ENCODE measurements around the gene SLC38A6. TPM values are rescaled to one million over a fixed set of nuclear protein-coding genes. Genes with fewer than 3 reads are reported as not detected.

SLC38A6 gene
- total and polyA plus RNA-seq, 10 of the 15 experiments (the other 5 are each of a cell fraction or from before 2014, with no cell fraction given), result 2.0 to 7.0 (median 3.7) TPM

DNA sequence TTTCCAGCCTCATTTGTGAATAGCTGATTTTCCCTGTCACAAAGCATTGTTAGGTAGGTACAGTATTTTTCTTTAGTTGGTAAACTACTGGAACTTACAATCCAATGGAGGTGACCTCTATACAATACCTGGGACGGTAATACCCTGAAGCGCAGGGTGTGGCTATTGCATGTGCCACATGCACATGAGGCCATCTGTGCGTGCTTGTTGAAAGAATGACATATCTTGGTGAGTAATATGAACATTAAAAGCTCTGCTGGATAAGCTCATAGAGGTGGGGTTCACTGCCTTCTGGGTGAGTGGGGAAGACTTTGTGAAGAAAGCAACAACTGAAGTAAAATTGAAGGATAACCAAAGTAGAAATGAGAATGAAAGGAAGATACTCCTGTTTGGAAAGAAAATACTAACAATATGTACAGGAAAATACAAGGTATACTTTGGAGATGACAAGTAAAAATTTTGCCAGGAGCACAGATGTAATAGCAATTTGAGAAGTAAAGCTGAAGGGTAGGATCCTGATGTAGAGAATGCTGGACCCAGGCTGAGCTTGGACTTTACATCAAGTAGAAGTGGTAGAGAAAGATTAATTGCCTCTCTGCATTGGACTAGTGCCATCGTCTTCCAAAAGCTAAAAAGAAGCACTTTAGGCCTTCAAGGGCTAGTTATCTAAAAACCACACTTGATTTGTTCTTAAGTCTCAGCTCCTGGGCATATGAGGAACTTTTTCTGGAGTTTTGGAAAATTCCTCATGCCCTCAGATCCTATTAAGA is 97.1 kb downstream of the SLC38A6 start:
- ChIA-PET RAD21 (ENCODE audit: unreplicated experiment) (interaction anchor here (0.6 to 0.7 kb wide), 2 partner anchors 10 to 97 kb away, joined by 3 to 4 read pairs; no protein-coding TSS in a partner anchor), POLR2A (no interaction called here), CTCF (interaction anchor here (1.2 kb wide), 1 partner anchor 9 kb away, joined by 3 read pairs; no protein-coding TSS in a partner anchor), SMC1A (ENCODE audit: uncharacterized antibody, unreplicated experiment) (interaction anchor here (0.7 to 1.2 kb wide), 2 partner anchors 12 to 43 kb away, joined by 3 to 5 read pairs; no protein-coding TSS in a partner anchor)
- in situ Hi-C loops (cut with MboI) (no loop called here), intact Hi-C loops (cut with micrococcal nuclease; ENCODE audit: unreplicated experiment) (no loop called here)
- Histone ChIP-seq H3K36me3 (ENCODE audit: control insufficient read depth in 2 of 2, insufficient read depth in 2 of 2, low read length in 1 of 2) (no peaks in the 10 kb centered on the region), H2AFZ (ENCODE audit: control insufficient read depth, low read depth, low read length) (no peak overlapping the region), H3K4me1 (ENCODE audit: control insufficient read depth, insufficient read depth, low read length) (peaks cover 14% of the 10 kb centered on the region), H3K9me3 (replicated peaks; ENCODE audit: control insufficient read depth, insufficient read depth, low read length) (no peaks in the 10 kb centered on the region), H3K27me3 (replicated peaks in 1 of 2; ENCODE audit: control insufficient read depth in 2 of 2, insufficient read depth in 2 of 2, low read length in 1 of 2) (no peaks in the 10 kb centered on the region), H3K4me2 (ENCODE audit: control insufficient read depth, insufficient read depth) (no peak overlapping the region), H3K27ac (ENCODE audit: control insufficient read depth, insufficient read depth) (no peak overlapping the region), H3K79me2 (ENCODE audit: control insufficient read depth, insufficient read depth, low read length) (no peaks in the 10 kb centered on the region), H3K9ac (ENCODE audit: control insufficient read depth, insufficient read depth, low read length) (no peak overlapping the region), H4K20me1 (ENCODE audit: control insufficient read depth, insufficient read depth) (no peaks in the 10 kb centered on the region), H3K4me3 (no peak overlapping the region)
- no peak for ATAC-seq
- TF ChIP-seq KAT2A (conservative IDR thresholded peaks at IDR 0.05; ENCODE audit: control insufficient read depth, low read depth, low read length), result no peak
- TF ChIP-seq BMI1 (IDR thresholded peaks at IDR 0.05; ENCODE audit: borderline replicate concordance), result no peak
- TF ChIP-seq, protein P1, sequence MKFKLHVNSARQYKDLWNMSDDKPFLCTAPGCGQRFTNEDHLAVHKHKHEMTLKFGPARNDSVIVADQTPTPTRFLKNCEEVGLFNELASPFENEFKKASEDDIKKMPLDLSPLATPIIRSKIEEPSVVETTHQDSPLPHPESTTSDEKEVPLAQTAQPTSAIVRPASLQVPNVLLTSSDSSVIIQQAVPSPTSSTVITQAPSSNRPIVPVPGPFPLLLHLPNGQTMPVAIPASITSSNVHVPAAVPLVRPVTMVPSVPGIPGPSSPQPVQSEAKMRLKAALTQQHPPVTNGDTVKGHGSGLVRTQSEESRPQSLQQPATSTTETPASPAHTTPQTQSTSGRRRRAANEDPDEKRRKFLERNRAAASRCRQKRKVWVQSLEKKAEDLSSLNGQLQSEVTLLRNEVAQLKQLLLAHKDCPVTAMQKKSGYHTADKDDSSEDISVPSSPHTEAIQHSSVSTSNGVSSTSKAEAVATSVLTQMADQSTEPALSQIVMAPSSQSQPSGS (IDR thresholded peaks at IDR 0.05; ENCODE audit: low read length), result no peak
- no peak for TF ChIP-seq MYC (IDR thresholded peaks at IDR 0.05; ENCODE audit: insufficient read depth, insufficient read length, insufficient replicate concordance, low read length, severe bottlenecking)
- no peak for TF ChIP-seq PAX5 (IDR thresholded peaks at IDR 0.05; ENCODE audit: borderline replicate concordance, low read depth, low read length)
- TF ChIP-seq BHLHE40 (IDR thresholded peaks at IDR 0.05; ENCODE audit: borderline replicate concordance in 1 of 2, low read depth in 2 of 2, low read length in 1 of 2), result no peak
- no peak for TF ChIP-seq MTA3 (IDR thresholded peaks at IDR 0.05; ENCODE audit: borderline replicate concordance, low read length)
- TF ChIP-seq SMARCA5 (IDR thresholded peaks at IDR 0.05), result no peak
- TF ChIP-seq SMAD1 (IDR thresholded peaks at IDR 0.05; ENCODE audit: low read depth, partially characterized antibody), result no peak
- TF ChIP-seq HDAC6 (IDR thresholded peaks at IDR 0.05; ENCODE audit: unreplicated experiment), result no peak
- TF ChIP-seq TBL1XR1 (IDR thresholded peaks at IDR 0.05; ENCODE audit: low read depth, low read length), result no peak
- TF ChIP-seq CREB1 (IDR thresholded peaks at IDR 0.05; ENCODE audit: low read depth), result no peak
- no peak for TF ChIP-seq ZNF217 (IDR thresholded peaks at IDR 0.05)
- TF ChIP-seq CREM (IDR thresholded peaks at IDR 0.05; ENCODE audit: low read depth), result no peak
- TF ChIP-seq DPF2 (IDR thresholded peaks at IDR 0.05), result no peak
- no peak for TF ChIP-seq WRNIP1 (IDR thresholded peaks at IDR 0.05; ENCODE audit: borderline replicate concordance, low read depth, low read length)
- TF ChIP-seq RAD51 (IDR thresholded peaks at IDR 0.05), result no peak
- TF ChIP-seq ZNF207 (IDR thresholded peaks at IDR 0.05; ENCODE audit: borderline replicate concordance), result no peak
- no peak for TF ChIP-seq NFYA (IDR thresholded peaks at IDR 0.05; ENCODE audit: borderline replicate concordance, low read depth, low read length)
- no TSS peak for BruUV-seq (replicated peaks)
- WGBS (ENCODE audit: insufficient coverage, insufficient replicate concordance, low lambda C conversion rate, missing lambda C conversion rate), result 65% methylated on average over 4 of the region's 4 CpGs
- DNase-seq (ENCODE audit: low read depth, low spot score), result no peak
- no peak for FAIRE-seq
